Measurements from ENCODE around the gene OASL. TPM values are rescaled to one million over a fixed set of nuclear protein-coding genes. Genes with fewer than 3 reads are reported as not detected.
A peak's percentile ranks its signal among the peaks of the same experiment; 100 is the strongest.

OASL gene
- total and polyA plus RNA-seq, 4 experiments from 2014 or later: 5.6 to 9.8 (median 8.4) TPM

DNA sequence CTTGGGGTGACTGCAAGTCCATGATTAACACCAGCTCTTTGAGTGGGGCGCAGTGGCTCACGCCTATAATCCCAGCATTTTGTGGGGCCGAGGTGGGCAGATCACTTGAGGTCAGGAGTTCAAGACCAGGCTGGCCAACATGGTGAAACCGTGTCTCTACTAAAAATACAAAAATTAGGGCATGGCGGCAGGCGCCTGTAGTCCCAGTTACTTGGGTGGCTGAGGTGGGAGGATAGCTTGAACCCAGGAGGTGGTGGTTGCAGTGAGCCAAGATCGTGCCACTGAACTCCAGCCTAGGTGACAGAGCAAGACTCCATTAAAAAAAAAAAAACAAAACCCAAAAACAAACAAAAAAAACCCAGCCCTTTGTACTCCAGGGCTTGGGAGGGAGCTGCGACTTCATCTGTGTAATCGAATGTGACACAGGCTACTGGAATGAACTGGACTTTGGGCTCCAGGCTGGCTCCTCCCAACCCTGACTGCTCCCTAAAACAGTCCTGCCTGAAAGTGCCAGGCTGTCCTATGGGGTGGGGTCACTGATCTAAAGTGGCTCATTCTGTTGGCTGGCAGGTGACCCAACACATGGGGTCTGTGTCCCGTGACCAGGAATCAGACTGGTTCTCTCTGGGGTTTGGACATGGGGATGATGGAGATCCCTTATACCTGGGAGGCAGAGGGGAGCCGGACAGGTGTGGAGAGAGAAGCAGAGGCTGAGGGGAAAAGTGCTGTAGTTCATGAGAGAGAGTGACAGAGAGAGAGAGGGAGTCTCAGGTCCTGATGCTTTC is 13.4 kb downstream of the OASL start:
- Histone ChIP-seq H3K27ac (ENCODE audit: low read depth, low read length) (no peak overlapping the region), H3K27me3 (ENCODE audit: insufficient read depth, low read length) (no peaks in the 10 kb centered on the region), H3K4me1 (ENCODE audit: insufficient read depth, low read length) (no peaks in the 10 kb centered on the region), H3K36me3 (ENCODE audit: insufficient read depth, low read length) (peaks cover 30% of the 10 kb centered on the region), H3K9me3 (ENCODE audit: control insufficient read depth in 1 of 2, low read length in 2 of 2) (no peaks in the 10 kb centered on the region), H3K4me3 (ENCODE audit: low read length in 2 of 2) (no peak overlapping the region)
- H3K4me3 Mint-ChIP-seq: no peak overlapping the region
- H3K9me3 Mint-ChIP-seq: no peaks in the 10 kb centered on the region
- intact Hi-C loops (cut with micrococcal nuclease): no loop called here
- H3K27ac Mint-ChIP-seq: peak overlapping the region in 2 of 7 donors; percentile 11 to 94
- ChIA-PET CTCF (ENCODE audit: partially characterized antibody) (no interaction called here), POLR2A (ENCODE audit: partially characterized antibody) (no interaction called here)
- H3K4me1 Mint-ChIP-seq: peaks cover 0 to 1% (median 0%) of the 10 kb centered on the region in 4 donors
- H3K36me3 Mint-ChIP-seq: peaks cover 31 to 46% of the 10 kb centered on the region in 2 donors
- H3K27me3 Mint-ChIP-seq: no peaks in the 10 kb centered on the region
- DNase-seq: no peak

DNA sequence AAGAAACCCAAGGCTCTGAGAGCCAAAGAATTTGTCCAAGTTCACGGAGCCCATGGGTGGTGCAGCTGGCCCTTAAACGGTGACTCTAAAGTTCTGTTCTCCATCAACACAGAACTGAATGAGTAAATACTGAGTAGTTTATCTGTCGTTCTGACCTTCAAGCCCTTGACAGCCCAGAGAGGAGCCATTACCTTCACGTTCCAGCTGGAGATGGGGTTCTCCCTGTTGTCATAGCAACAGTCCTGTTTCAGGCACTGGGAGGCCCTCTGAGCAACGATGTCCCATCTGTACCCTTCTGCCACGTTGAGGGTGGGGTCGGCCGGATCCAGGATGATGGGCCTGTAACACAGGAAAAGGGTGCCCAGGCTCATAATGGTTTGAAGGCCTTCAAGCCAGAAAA is 15.2 kb downstream of the OASL start:
- POLR2A ChIA-PET (ENCODE audit: partially characterized antibody): no interaction called here
- intact Hi-C loops (cut with micrococcal nuclease): no loop called here

DNA sequence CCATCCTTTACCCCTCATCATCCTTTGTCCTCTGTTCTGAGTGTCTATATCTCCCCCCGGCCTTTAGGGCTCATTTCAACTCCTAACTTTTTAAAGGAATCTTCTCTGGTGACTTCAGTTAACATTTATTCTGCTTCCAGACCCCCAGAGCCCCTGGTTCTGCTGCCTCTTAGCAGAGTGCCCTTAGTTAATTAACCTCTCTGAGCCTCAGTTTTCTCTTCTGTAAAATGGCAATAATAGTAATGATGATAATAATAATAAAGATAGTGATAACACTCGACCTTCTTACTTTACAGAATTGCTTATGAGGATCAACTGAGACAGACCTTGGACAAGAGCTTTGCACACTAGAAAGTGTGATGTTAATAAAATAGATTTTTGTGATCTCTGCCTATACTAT is 16.3 kb downstream of the OASL start:
- Mint-ChIP-seq H3K4me3 (no peak overlapping the region), H3K9me3 (no peaks in the 10 kb centered on the region), H3K36me3 (peaks cover 30 to 42% of the 10 kb centered on the region in 2 donors), H3K27ac (peak overlapping the region in 5 of 7 donors; percentile 13 to 53 (median 53)), H3K4me1 (peaks cover 0 to under 1% (median 0%) of the 10 kb centered on the region in 4 donors), H3K27me3 (no peaks in the 10 kb centered on the region)
- Histone ChIP-seq H3K27me3 (ENCODE audit: insufficient read depth, low read length) (no peaks in the 10 kb centered on the region), H3K4me1 (ENCODE audit: insufficient read depth, low read length) (no peaks in the 10 kb centered on the region), H3K27ac (ENCODE audit: low read depth, low read length) (no peak overlapping the region), H3K9me3 (ENCODE audit: control insufficient read depth in 1 of 2, low read length in 2 of 2) (no peaks in the 10 kb centered on the region), H3K4me3 (ENCODE audit: low read length in 2 of 2) (no peak overlapping the region), H3K36me3 (ENCODE audit: insufficient read depth, low read length) (peaks cover 36% of the 10 kb centered on the region)
- ChIA-PET CTCF (ENCODE audit: partially characterized antibody) (no interaction called here), POLR2A (ENCODE audit: partially characterized antibody) (no interaction called here)
- no peak for DNase-seq
- intact Hi-C loops (cut with micrococcal nuclease): no loop called here

More for the DNA sequence above, 15.2 kb downstream of the OASL start:
- no peaks in the 10 kb centered on the region for H3K4me1 ChIP-seq (ENCODE audit: insufficient read depth, low read length)
- Mint-ChIP-seq H3K9me3 (no peaks in the 10 kb centered on the region), H3K4me3 (no peak overlapping the region), H3K36me3 (peaks cover 34 to 51% of the 10 kb centered on the region in 2 donors), H3K27me3 (no peaks in the 10 kb centered on the region), H3K4me1 (peaks cover 0 to 1% (median 0%) of the 10 kb centered on the region in 4 donors), H3K27ac (no peak overlapping the region)
- CTCF ChIA-PET (ENCODE audit: partially characterized antibody): no interaction called here
- H3K27ac ChIP-seq (ENCODE audit: low read depth, low read length): no peak overlapping the region
- no peak for DNase-seq
- peaks cover 36% of the 10 kb centered on the region for H3K36me3 ChIP-seq (ENCODE audit: insufficient read depth, low read length)
- no peaks in the 10 kb centered on the region for H3K27me3 ChIP-seq (ENCODE audit: insufficient read depth, low read length)
- no peaks in the 10 kb centered on the region for H3K9me3 ChIP-seq (ENCODE audit: control insufficient read depth in 1 of 2, low read length in 2 of 2)
- no peak overlapping the region for H3K4me3 ChIP-seq (ENCODE audit: low read length in 2 of 2)

DNA sequence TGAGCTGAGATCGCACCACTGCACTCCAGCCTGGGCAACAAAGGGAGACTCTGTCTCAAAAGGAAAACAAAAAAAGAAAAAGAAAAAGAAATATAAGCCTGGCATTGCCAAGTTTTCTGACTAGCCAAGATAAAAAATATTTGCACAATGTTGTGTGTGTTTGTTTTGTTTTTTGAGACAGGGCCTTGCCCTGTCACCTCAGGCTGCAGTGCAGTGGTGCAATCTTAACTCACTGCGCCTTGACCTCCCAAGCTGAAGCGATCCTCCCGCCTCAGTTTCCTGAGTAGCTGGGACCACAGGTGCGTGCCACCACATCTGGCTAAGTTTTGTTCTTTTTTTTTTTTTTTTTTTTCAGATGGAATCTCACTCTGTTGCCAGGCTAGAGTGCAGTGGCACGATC is 17.3 kb downstream of the OASL start:
- no peak overlapping the region for H3K4me3 Mint-ChIP-seq
- H3K27me3 Mint-ChIP-seq: no peaks in the 10 kb centered on the region
- Histone ChIP-seq H3K27ac (ENCODE audit: low read depth, low read length) (no peak overlapping the region), H3K27me3 (ENCODE audit: insufficient read depth, low read length) (no peaks in the 10 kb centered on the region), H3K4me1 (ENCODE audit: insufficient read depth, low read length) (no peaks in the 10 kb centered on the region), H3K4me3 (ENCODE audit: low read length in 2 of 2) (no peak overlapping the region), H3K9me3 (ENCODE audit: control insufficient read depth in 1 of 2, low read length in 2 of 2) (no peaks in the 10 kb centered on the region), H3K36me3 (ENCODE audit: insufficient read depth, low read length) (peaks cover 26% of the 10 kb centered on the region)
- ChIA-PET CTCF (ENCODE audit: partially characterized antibody) (no interaction called here), POLR2A (ENCODE audit: partially characterized antibody) (interaction anchor here (0.7 kb wide), 1 partner anchor 12 kb away, joined by 4 read pairs; no protein-coding TSS in a partner anchor)
- H3K4me1 Mint-ChIP-seq: peaks cover 0 to 4% (median 0%) of the 10 kb centered on the region in 4 donors
- H3K36me3 Mint-ChIP-seq: peaks cover 26 to 36% of the 10 kb centered on the region in 2 donors
- no peak overlapping the region for H3K27ac Mint-ChIP-seq
- H3K9me3 Mint-ChIP-seq: no peaks in the 10 kb centered on the region
- DNase-seq: no peak
- intact Hi-C loops (cut with micrococcal nuclease): no loop called here

DNA sequence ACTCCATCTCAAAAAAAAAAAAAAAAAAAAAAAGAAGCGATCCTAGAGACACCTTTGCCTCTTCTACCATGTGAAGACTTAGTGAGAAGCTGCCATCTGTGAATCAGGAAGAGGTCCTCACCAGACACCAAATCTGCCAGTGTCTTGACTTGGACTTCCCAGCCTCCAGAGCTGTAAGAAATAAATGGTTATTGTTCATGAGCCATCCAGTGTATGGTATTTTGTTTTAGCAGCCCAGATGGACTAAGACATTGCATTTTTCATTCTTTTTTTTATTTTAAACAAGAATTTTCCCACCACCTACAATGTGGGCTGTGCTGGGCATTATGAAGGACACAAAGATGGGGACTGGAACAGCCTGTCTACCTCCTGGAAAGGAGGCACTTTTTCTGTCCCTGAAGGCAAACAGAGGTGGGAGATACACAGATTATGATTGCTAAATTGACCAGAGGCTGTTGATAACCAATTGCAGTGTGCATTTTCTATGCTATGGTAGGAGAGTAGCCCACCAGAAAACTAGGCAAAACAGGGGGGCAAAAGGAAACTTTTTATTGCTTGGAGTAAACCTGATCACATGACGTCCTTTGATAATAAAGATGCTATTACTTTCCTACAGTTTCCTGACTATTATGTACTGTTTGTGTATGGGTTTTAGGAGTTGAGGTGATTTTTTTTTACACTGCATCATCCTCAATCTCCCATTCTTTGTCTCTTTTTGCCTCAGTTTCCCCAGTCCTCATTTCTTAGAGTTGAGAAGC is 20.0 kb downstream of the OASL start:
- CTCF ChIA-PET (ENCODE audit: partially characterized antibody): interaction anchor here (1.3 kb wide), 1 partner anchor 41 kb away, joined by 3 read pairs; no protein-coding TSS in a partner anchor
- peak overlapping the region in 1 of 7 donors; percentile 36 for H3K27ac Mint-ChIP-seq

DNA sequence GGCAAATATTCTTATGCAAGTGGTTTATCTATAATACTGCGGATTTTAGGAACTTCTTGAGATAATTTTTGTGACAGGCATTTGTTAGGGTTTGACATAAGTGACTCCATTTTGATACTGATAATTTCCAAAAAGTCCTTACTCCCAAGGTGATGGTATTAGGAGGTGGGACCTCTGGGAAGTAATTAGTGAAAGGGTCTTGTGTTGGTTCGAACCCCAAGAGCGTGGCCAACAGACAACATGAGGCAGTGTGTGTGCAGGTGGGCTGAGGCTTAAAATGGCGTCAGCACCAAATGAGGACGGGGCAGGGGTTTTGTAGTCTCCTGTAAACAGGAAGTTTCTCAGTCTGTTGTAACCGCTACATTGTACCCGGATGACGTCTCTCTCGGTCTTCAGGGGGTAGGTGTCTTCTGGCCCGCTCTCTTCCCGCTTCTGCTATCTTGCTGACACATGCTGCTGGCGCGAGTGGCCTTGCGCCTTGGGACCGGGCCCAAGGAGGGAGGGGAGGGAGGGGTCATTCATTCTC is 21.0 kb downstream of the OASL start:
- no peaks in the 10 kb centered on the region for H3K27me3 Mint-ChIP-seq
- H3K27ac Mint-ChIP-seq: peak overlapping the region in 1 of 7 donors; percentile 62
- H3K4me1 Mint-ChIP-seq: peaks cover 14 to 22% (median 17%) of the 10 kb centered on the region in 4 donors
- H3K9me3 ChIP-seq (ENCODE audit: control insufficient read depth in 1 of 2, low read length in 2 of 2): no peaks in the 10 kb centered on the region
- ChIA-PET POLR2A (ENCODE audit: partially characterized antibody) (interaction anchor here (1.2 kb wide), 1 partner anchor 21 kb away, joined by 3 read pairs; the partner anchor contains the start of gene OASL), CTCF (ENCODE audit: partially characterized antibody) (interaction anchor here (1.6 kb wide), 1 partner anchor 42 kb away, joined by 6 read pairs; no protein-coding TSS in a partner anchor)
- H3K36me3 ChIP-seq (ENCODE audit: insufficient read depth, low read length): peaks cover 10% of the 10 kb centered on the region
- no peaks in the 10 kb centered on the region for H3K9me3 Mint-ChIP-seq
- no peak overlapping the region for H3K4me3 ChIP-seq (ENCODE audit: low read length in 2 of 2)
- DNase-seq: no peak
- no peak overlapping the region for H3K27ac ChIP-seq (ENCODE audit: low read depth, low read length)
- H3K4me3 Mint-ChIP-seq: no peak overlapping the region
- H3K36me3 Mint-ChIP-seq: peaks cover 17 to 31% of the 10 kb centered on the region in 2 donors
- intact Hi-C loops (cut with micrococcal nuclease): loop anchor here (2.0 kb wide), 1 partner anchor 79 kb away; no protein-coding TSS in a partner anchor
- no peaks in the 10 kb centered on the region for H3K27me3 ChIP-seq (ENCODE audit: insufficient read depth, low read length)
- H3K4me1 ChIP-seq (ENCODE audit: insufficient read depth, low read length): peaks cover 15% of the 10 kb centered on the region

More for the DNA sequence above, 20.0 kb downstream of the OASL start:
- H3K27me3 Mint-ChIP-seq: no peaks in the 10 kb centered on the region
- no peak overlapping the region for H3K4me3 ChIP-seq (ENCODE audit: low read length in 2 of 2)
- peaks cover 14 to 22% (median 17%) of the 10 kb centered on the region in 4 donors for H3K4me1 Mint-ChIP-seq
- peaks cover 19 to 30% of the 10 kb centered on the region in 2 donors for H3K36me3 Mint-ChIP-seq
- no peaks in the 10 kb centered on the region for H3K27me3 ChIP-seq (ENCODE audit: insufficient read depth, low read length)
- H3K4me1 ChIP-seq (ENCODE audit: insufficient read depth, low read length): peaks cover 15% of the 10 kb centered on the region
- H3K9me3 Mint-ChIP-seq: no peaks in the 10 kb centered on the region
- H3K4me3 Mint-ChIP-seq: peak overlapping the region in 1 of 8 donors; percentile 54
- H3K9me3 ChIP-seq (ENCODE audit: control insufficient read depth in 1 of 2, low read length in 2 of 2): no peaks in the 10 kb centered on the region
- no peak for DNase-seq
- no peak overlapping the region for H3K27ac ChIP-seq (ENCODE audit: low read depth, low read length)
- intact Hi-C loops (cut with micrococcal nuclease): no loop called here
- peaks cover 16% of the 10 kb centered on the region for H3K36me3 ChIP-seq (ENCODE audit: insufficient read depth, low read length)
- POLR2A ChIA-PET (ENCODE audit: partially characterized antibody): interaction anchor here (0.7 kb wide), 1 partner anchor 16 kb away, joined by 3 read pairs; no protein-coding TSS in a partner anchor
